Endothelial cell (in vitro differentiated cells): ENCODE measurements around the gene CTSO. TPM values are rescaled to one million over a fixed set of nuclear protein-coding genes. Genes with fewer than 3 reads are reported as not detected.

Source experiments
- DNase-seq: peaks from one replicate; pipeline ENCODE4 v3.0.0; 2021; ENCODE audit warnings: low spot score
- H3K27ac Mint-ChIP-seq: one replicate; pipeline ENCODE4 v1.8.0; 2021; ENCODE audit warnings: mixed read lengths, inconsistent platforms; ENCODE audit not compliant: unreplicated experiment
- H3K27me3 Mint-ChIP-seq: one replicate; pipeline ENCODE4 v1.8.0; 2021; ENCODE audit warnings: mild to moderate bottlenecking, moderate library complexity, mixed read lengths, inconsistent platforms; ENCODE audit not compliant: unreplicated experiment
- H3K36me3 Mint-ChIP-seq: one replicate; pipeline ENCODE4 v1.8.0; 2021; ENCODE audit warnings: mild to moderate bottlenecking, low read depth, mixed read lengths, inconsistent platforms; ENCODE audit not compliant: unreplicated experiment
- H3K4me1 Mint-ChIP-seq: one replicate; pipeline ENCODE4 v1.8.0; 2021; ENCODE audit warnings: mild to moderate bottlenecking, mixed read lengths, inconsistent platforms; ENCODE audit not compliant: unreplicated experiment
- H3K4me3 Mint-ChIP-seq: one replicate; pipeline ENCODE4 v1.8.0; 2021; ENCODE audit warnings: mild to moderate bottlenecking, mixed read lengths, inconsistent platforms; ENCODE audit not compliant: unreplicated experiment
- H3K9me3 Mint-ChIP-seq: one replicate; pipeline ENCODE4 v1.8.0; 2021; ENCODE audit warnings: mixed read lengths, inconsistent platforms; ENCODE audit not compliant: unreplicated experiment
- CTCF ChIP-seq: fragments of 200-600 bp; sonication (generic); IDR thresholded peaks from one replicate; pipeline ENCODE4 v1.5.0; 2021; ENCODE audit warnings: antibody characterized with exemption; ENCODE audit not compliant: unreplicated experiment
- total RNA-seq: library from RNA; stranded (reverse); fragmentation: NEBNext Ultra II Directional; extraction: Animal tissue kit (Norgen Biotek cat#: 25700); gene quantifications from one replicate; pipeline ENCODE4 v1.2.1, GENCODE V29; 2021; ENCODE audit not compliant: unreplicated experiment

Gene CTSO
- total RNA-seq, 1 donor from 2014 or later: 3.5 TPM

- H3K4me1 Mint-ChIP-seq: no peaks in the 10 kb centered on the region
- H3K4me3 Mint-ChIP-seq: no peak overlapping the region
- H3K27ac Mint-ChIP-seq: no peak overlapping the region
- no peaks in the 10 kb centered on the region for H3K9me3 Mint-ChIP-seq
- H3K27me3 Mint-ChIP-seq: no peaks in the 10 kb centered on the region
- no peaks in the 10 kb centered on the region for H3K36me3 Mint-ChIP-seq
- DNase-seq: no peak
- no peak for TF ChIP-seq CTCF
Observed at GRCh38 chr4:155974476-155974749, 20.7 kb upstream of the CTSO start.

GRCh38 chr4:155973639-155974475, 20.2 kb upstream of the CTSO start:
- no peak for DNase-seq
- H3K27ac Mint-ChIP-seq: no peak overlapping the region
- H3K27me3 Mint-ChIP-seq: no peaks in the 10 kb centered on the region
- H3K4me1 Mint-ChIP-seq: no peaks in the 10 kb centered on the region
- no peaks in the 10 kb centered on the region for H3K36me3 Mint-ChIP-seq
- H3K9me3 Mint-ChIP-seq: no peaks in the 10 kb centered on the region
- TF ChIP-seq CTCF: no peak
- no peak overlapping the region for H3K4me3 Mint-ChIP-seq

GRCh38 chr4:155972098-155972497, 18.4 kb upstream of the CTSO start:
- TF ChIP-seq CTCF: no peak
- Mint-ChIP-seq H3K9me3 (no peaks in the 10 kb centered on the region), H3K36me3 (no peaks in the 10 kb centered on the region), H3K27ac (no peak overlapping the region), H3K27me3 (no peaks in the 10 kb centered on the region), H3K4me3 (no peak overlapping the region), H3K4me1 (no peaks in the 10 kb centered on the region)
- no peak for DNase-seq

- H3K27me3 Mint-ChIP-seq: no peaks in the 10 kb centered on the region
- no peaks in the 10 kb centered on the region for H3K36me3 Mint-ChIP-seq
- H3K4me1 Mint-ChIP-seq: no peaks in the 10 kb centered on the region
- TF ChIP-seq CTCF: no peak
- no peaks in the 10 kb centered on the region for H3K9me3 Mint-ChIP-seq
- H3K27ac Mint-ChIP-seq: no peak overlapping the region
- no peak for DNase-seq
- no peak overlapping the region for H3K4me3 Mint-ChIP-seq
Observed at GRCh38 chr4:155966731-155967395, 13.2 kb upstream of the CTSO start.

- H3K9me3 Mint-ChIP-seq: no peaks in the 10 kb centered on the region
Observed at GRCh38 chr4:155966171-155966570, 12.5 kb upstream of the CTSO start.

More at GRCh38 chr4:155966171-155966570, 12.5 kb upstream of the CTSO start:
- no peaks in the 10 kb centered on the region for H3K27me3 Mint-ChIP-seq
- H3K36me3 Mint-ChIP-seq: no peaks in the 10 kb centered on the region
- no peaks in the 10 kb centered on the region for H3K4me1 Mint-ChIP-seq
- TF ChIP-seq CTCF: no peak
- no peak overlapping the region for H3K4me3 Mint-ChIP-seq
- no peak for DNase-seq
- no peak overlapping the region for H3K27ac Mint-ChIP-seq
